SK-N-SH (cell line): ENCODE measurements around the gene MS4A15.

Experiments used
- CHD2 ChIP-seq: fragments of 150-350 bp; IDR thresholded peaks from 2 replicates; pipeline ENCODE4 v1.6.1; 2018; ENCODE audit warnings: low read length; ENCODE audit not compliant: partially characterized antibody
- CTCF ChIP-seq: fragments of 200-600 bp; sonication (generic); IDR thresholded peaks from 2 replicates; pipeline ENCODE4 v1.6.1; 2017; ENCODE audit warnings: antibody characterized with exemption, mild to moderate bottlenecking, moderate library complexity
- EP300 ChIP-seq, 2 experiments: IDR thresholded peaks; 2 replicates each; pipeline versions ENCODE4 v1.4.0 to v1.6.1; 2012; ENCODE audit warnings: borderline replicate concordance in 1 of 2, low read depth in 1 of 2, low read length in 1 of 2
- MAX ChIP-seq: IDR thresholded peaks from 2 replicates; pipeline ENCODE4 v1.4.0; 2012; ENCODE audit warnings: low read depth
- POLR2AphosphoS5 ChIP-seq: IDR thresholded peaks from 2 replicates; pipeline ENCODE4 v1.6.1; 2012; ENCODE audit warnings: low read depth, low read length
- RAD21 ChIP-seq: IDR thresholded peaks from 2 replicates; pipeline ENCODE4 v1.6.1; 2012; ENCODE audit warnings: mild to moderate bottlenecking, low read length
- TAF1 ChIP-seq: IDR thresholded peaks from 2 replicates; pipeline ENCODE4 v1.6.1; 2012; ENCODE audit warnings: low read depth, mild to moderate bottlenecking, low read length, moderate library complexity, borderline replicate concordance
- TF ChIP-seq, protein P1 (sequence below): IDR thresholded peaks from 2 replicates; pipeline ENCODE4 v1.4.0; 2012; ENCODE audit warnings: low read depth, borderline replicate concordance
- TF ChIP-seq, protein P2 (sequence below): IDR thresholded peaks from 2 replicates; pipeline ENCODE4 v1.6.1; 2012; ENCODE audit warnings: mild to moderate bottlenecking, low read depth, low read length, moderate library complexity

DNA sequence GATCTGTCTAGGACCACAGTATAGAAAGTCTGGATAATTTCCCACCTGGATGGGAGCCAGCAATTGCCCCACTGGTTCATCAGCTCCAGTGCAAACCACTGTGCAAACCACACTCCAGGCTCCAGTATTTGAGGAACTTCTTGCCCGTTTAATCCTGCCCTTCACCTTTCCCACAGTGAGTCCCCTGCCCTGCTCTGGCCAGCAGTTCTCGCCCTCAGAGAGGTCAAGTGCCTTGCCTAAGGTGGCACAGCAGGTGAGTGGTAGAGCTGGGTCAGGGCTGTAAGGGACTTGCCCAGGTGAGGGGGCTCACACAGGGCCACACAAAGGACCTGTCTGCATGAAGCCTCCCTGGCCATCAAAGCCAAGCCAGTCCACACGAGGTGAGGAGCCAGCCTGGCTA lies 52.6 kb downstream of the MS4A15 start:
- no peak for TF ChIP-seq POLR2AphosphoS5
- no peak for TF ChIP-seq CTCF
- TF ChIP-seq EP300 (IDR thresholded peaks at IDR 0.05; ENCODE audit: borderline replicate concordance in 1 of 2, low read depth in 1 of 2, low read length in 1 of 2), result no peak
- TF ChIP-seq RAD21, result no peak
- TF ChIP-seq, protein P1, sequence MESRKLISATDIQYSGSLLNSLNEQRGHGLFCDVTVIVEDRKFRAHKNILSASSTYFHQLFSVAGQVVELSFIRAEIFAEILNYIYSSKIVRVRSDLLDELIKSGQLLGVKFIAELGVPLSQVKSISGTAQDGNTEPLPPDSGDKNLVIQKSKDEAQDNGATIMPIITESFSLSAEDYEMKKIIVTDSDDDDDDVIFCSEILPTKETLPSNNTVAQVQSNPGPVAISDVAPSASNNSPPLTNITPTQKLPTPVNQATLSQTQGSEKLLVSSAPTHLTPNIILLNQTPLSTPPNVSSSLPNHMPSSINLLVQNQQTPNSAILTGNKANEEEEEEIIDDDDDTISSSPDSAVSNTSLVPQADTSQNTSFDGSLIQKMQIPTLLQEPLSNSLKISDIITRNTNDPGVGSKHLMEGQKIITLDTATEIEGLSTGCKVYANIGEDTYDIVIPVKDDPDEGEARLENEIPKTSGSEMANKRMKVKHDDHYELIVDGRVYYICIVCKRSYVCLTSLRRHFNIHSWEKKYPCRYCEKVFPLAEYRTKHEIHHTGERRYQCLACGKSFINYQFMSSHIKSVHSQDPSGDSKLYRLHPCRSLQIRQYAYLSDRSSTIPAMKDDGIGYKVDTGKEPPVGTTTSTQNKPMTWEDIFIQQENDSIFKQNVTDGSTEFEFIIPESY, result no peak
- TF ChIP-seq CHD2, result no peak
- no peak for TF ChIP-seq MAX
- TF ChIP-seq TAF1, result no peak
- TF ChIP-seq, protein P2, sequence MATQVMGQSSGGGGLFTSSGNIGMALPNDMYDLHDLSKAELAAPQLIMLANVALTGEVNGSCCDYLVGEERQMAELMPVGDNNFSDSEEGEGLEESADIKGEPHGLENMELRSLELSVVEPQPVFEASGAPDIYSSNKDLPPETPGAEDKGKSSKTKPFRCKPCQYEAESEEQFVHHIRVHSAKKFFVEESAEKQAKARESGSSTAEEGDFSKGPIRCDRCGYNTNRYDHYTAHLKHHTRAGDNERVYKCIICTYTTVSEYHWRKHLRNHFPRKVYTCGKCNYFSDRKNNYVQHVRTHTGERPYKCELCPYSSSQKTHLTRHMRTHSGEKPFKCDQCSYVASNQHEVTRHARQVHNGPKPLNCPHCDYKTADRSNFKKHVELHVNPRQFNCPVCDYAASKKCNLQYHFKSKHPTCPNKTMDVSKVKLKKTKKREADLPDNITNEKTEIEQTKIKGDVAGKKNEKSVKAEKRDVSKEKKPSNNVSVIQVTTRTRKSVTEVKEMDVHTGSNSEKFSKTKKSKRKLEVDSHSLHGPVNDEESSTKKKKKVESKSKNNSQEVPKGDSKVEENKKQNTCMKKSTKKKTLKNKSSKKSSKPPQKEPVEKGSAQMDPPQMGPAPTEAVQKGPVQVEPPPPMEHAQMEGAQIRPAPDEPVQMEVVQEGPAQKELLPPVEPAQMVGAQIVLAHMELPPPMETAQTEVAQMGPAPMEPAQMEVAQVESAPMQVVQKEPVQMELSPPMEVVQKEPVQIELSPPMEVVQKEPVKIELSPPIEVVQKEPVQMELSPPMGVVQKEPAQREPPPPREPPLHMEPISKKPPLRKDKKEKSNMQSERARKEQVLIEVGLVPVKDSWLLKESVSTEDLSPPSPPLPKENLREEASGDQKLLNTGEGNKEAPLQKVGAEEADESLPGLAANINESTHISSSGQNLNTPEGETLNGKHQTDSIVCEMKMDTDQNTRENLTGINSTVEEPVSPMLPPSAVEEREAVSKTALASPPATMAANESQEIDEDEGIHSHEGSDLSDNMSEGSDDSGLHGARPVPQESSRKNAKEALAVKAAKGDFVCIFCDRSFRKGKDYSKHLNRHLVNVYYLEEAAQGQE, result no peak
